ENCODE measurements around the gene TTC39B. TPM values are rescaled to one million over a fixed set of nuclear protein-coding genes. Genes with fewer than 3 reads are reported as not detected.

The TTC39B gene
- total RNA-seq, 2 experiments from 2014 or later = 0.06 TPM; not detected in 1

GRCh38 chr9:15116130-15116580 is 190.9 kb downstream of the TTC39B start:
- H3K4me3 ChIP-seq (ENCODE audit: low read depth, low read length, poor library complexity, severe bottlenecking) = no peak overlapping the region
- H3K27ac ChIP-seq (ENCODE audit: low read depth, low read length, poor library complexity, severe bottlenecking) = no peak overlapping the region
- H3K9me3 ChIP-seq (ENCODE audit: low read length) = no peaks in the 10 kb centered on the region
- no peak for DNase-seq (ENCODE audit: low spot score)
- no peak for TF ChIP-seq EZH2phosphoT487 (IDR thresholded peaks at IDR 0.05; ENCODE audit: borderline replicate concordance, low read depth, low read length)
- TF ChIP-seq CTCF (conservative IDR thresholded peaks at IDR 0.05; ENCODE audit: low read length) = no peak
- no peak overlapping the region for H2AFZ ChIP-seq (ENCODE audit: low read length)
- intact Hi-C loops (cut with micrococcal nuclease; ENCODE audit: unreplicated experiment) = no loop called here
- H3K9me2 ChIP-seq (ENCODE audit: insufficient read depth, low read length) = no peaks in the 10 kb centered on the region
- ChIA-PET CTCF (ENCODE audit: unreplicated experiment) (no interaction called here), POLR2A (no interaction called here)
- no peak overlapping the region for H3K4me2 ChIP-seq (ENCODE audit: low read length)
- no peaks in the 10 kb centered on the region for H3K79me2 ChIP-seq (ENCODE audit: insufficient read depth, low read depth, low read length)
- no peaks in the 10 kb centered on the region for H3K4me1 ChIP-seq (ENCODE audit: insufficient read depth, low read length, poor library complexity, severe bottlenecking)
- no peaks in the 10 kb centered on the region for H3K36me3 ChIP-seq (ENCODE audit: insufficient read depth, low read length)
- no peaks in the 10 kb centered on the region for H4K20me1 ChIP-seq (ENCODE audit: insufficient read depth, low read length)
- no TSS peak for BruUV-seq (replicated peaks)

- Histone ChIP-seq H3K4me3 (ENCODE audit: low read depth, low read length, poor library complexity, severe bottlenecking) (no peak overlapping the region), H3K9me2 (ENCODE audit: insufficient read depth, low read length) (no peaks in the 10 kb centered on the region), H3K9me3 (ENCODE audit: low read length) (no peaks in the 10 kb centered on the region), H2AFZ (ENCODE audit: low read length) (no peak overlapping the region), H3K4me2 (ENCODE audit: low read length) (no peak overlapping the region), H3K79me2 (ENCODE audit: insufficient read depth, low read depth, low read length) (no peaks in the 10 kb centered on the region), H3K4me1 (ENCODE audit: insufficient read depth, low read length, poor library complexity, severe bottlenecking) (no peaks in the 10 kb centered on the region), H3K36me3 (ENCODE audit: insufficient read depth, low read length) (no peaks in the 10 kb centered on the region), H4K20me1 (ENCODE audit: insufficient read depth, low read length) (no peaks in the 10 kb centered on the region), H3K27ac (ENCODE audit: low read depth, low read length, poor library complexity, severe bottlenecking) (no peak overlapping the region)
- POLR2A ChIA-PET = no interaction called here
- intact Hi-C loops (cut with micrococcal nuclease; ENCODE audit: unreplicated experiment) = no loop called here
- CTCF ChIA-PET (ENCODE audit: unreplicated experiment) = no interaction called here
- TF ChIP-seq EZH2phosphoT487 (IDR thresholded peaks at IDR 0.05; ENCODE audit: borderline replicate concordance, low read depth, low read length) = no peak
- no peak for TF ChIP-seq CTCF (conservative IDR thresholded peaks at IDR 0.05; ENCODE audit: low read length)
- no peak for DNase-seq (ENCODE audit: low spot score)
- no TSS peak for BruUV-seq (replicated peaks)
Observed at GRCh38 chr9:15115702-15116101, 191.3 kb downstream of the TTC39B start.

- Histone ChIP-seq H3K4me2 (ENCODE audit: low read length) (no peak overlapping the region), H3K4me1 (ENCODE audit: insufficient read depth, low read length, poor library complexity, severe bottlenecking) (no peaks in the 10 kb centered on the region), H3K27ac (ENCODE audit: low read depth, low read length, poor library complexity, severe bottlenecking) (no peak overlapping the region), H3K36me3 (ENCODE audit: insufficient read depth, low read length) (no peaks in the 10 kb centered on the region), H3K9me2 (ENCODE audit: insufficient read depth, low read length) (no peaks in the 10 kb centered on the region), H3K4me3 (ENCODE audit: low read depth, low read length, poor library complexity, severe bottlenecking) (no peak overlapping the region), H2AFZ (ENCODE audit: low read length) (no peak overlapping the region), H3K9me3 (ENCODE audit: low read length) (no peaks in the 10 kb centered on the region), H4K20me1 (ENCODE audit: insufficient read depth, low read length) (no peaks in the 10 kb centered on the region), H3K79me2 (ENCODE audit: insufficient read depth, low read depth, low read length) (no peaks in the 10 kb centered on the region)
- TF ChIP-seq EZH2phosphoT487 (IDR thresholded peaks at IDR 0.05; ENCODE audit: borderline replicate concordance, low read depth, low read length) = no peak
- TF ChIP-seq CTCF (conservative IDR thresholded peaks at IDR 0.05; ENCODE audit: low read length) = no peak
- CTCF ChIA-PET (ENCODE audit: unreplicated experiment) = no interaction called here
- DNase-seq (ENCODE audit: low spot score) = no peak
- POLR2A ChIA-PET = no interaction called here
- intact Hi-C loops (cut with micrococcal nuclease; ENCODE audit: unreplicated experiment) = no loop called here
- no TSS peak for BruUV-seq (replicated peaks)
Observed at GRCh38 chr9:15115041-15115440, 192.0 kb downstream of the TTC39B start.

Small RNA genes lying within 50 kb of the gene (small RNA-seq; reads per million reads assigned to genes)
- gene RNU6-559P = not detected

Other genes starting within 250 kb of the TTC39B start
- gene SNAPC3, start 115.7 kb upstream of the TTC39B start, total RNA-seq (2014; rRNA removed; shearing (Covaris generic)) = 54.2 and 66.1 TPM in 2 replicates
- 49.4 and 57.2 TPM in 2 replicates for gene SNAPC3, start 115.7 kb upstream of the TTC39B start, total RNA-seq (2022)
- 132 and 146 TPM in 2 replicates for gene PSIP1, start 203.8 kb upstream of the TTC39B start, total RNA-seq (2014; rRNA removed; shearing (Covaris generic))
- gene PSIP1, start 203.8 kb upstream of the TTC39B start, total RNA-seq (2022) = 151 and 196 TPM in 2 replicates
- 10.4 and 11.6 TPM in 2 replicates for gene CCDC171, start 245.8 kb upstream of the TTC39B start, total RNA-seq (2014; rRNA removed; shearing (Covaris generic))
- gene CCDC171, start 245.8 kb upstream of the TTC39B start, total RNA-seq (2022) = 18.2 and 26.2 TPM in 2 replicates

Data from OCI-LY7 (cell line).